GM21576 (cell line): ENCODE measurements around the gene MCFD2.
A peak's percentile ranks its signal among the peaks of the same experiment; 100 is the strongest.

Source experiments
- ATAC-seq: cut with Tn5 transposase; IDR thresholded peaks from one replicate; pipeline ENCODE4 v1.9.1; 2021; ENCODE audit warnings: mild to moderate bottlenecking, moderate library complexity; ENCODE audit not compliant: unreplicated experiment

MCFD2 gene

GRCh38 chr2:46939626-46940359 lies 24.2 kb upstream of the MCFD2 start:
- no peak for ATAC-seq

GRCh38 chr2:46937471-46937901 lies 21.9 kb upstream of the MCFD2 start:
- no peak for ATAC-seq

GRCh38 chr2:46936566-46936965 lies 21.0 kb upstream of the MCFD2 start:
- ATAC-seq, result no peak

DNA sequence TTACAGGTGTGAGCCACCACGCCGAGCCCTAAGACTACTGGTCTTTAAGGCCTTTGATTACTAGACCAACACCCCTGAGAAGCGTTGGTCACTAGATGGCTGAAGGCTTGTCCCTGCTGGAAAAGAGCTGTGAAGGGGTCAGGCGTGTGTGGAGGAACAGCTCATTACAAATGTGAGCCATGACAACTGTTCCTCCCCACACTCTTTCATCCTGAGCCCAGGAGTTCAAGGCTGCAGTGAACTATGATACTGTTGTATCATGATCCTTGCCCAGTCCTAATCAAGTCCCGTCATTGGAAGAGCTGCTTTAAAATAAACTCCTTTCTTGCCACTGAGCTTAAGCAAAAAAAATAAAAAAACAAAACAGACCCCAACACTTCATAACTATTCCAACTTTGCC lies 19.5 kb upstream of the MCFD2 start:
- ATAC-seq, result no peak

DNA sequence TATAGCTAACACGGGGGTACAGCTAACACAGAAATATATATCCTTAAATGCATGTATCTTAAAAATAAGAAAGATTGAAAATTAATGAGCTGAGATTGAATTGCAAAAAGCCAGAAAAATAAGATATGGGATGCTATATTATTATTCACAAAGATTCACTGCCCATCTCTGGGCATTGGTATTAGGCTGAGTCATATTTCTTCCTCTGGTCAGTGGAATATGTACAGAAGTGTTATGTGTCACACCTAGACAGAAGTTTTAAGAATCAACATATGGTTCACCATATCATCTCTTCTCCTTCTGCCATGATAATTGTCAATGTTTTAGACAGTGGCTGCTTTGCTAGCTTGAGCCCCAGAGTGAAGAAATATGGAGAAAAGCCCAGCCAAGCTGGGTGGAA lies 14.0 kb upstream of the MCFD2 start:
- no peak for ATAC-seq

DNA sequence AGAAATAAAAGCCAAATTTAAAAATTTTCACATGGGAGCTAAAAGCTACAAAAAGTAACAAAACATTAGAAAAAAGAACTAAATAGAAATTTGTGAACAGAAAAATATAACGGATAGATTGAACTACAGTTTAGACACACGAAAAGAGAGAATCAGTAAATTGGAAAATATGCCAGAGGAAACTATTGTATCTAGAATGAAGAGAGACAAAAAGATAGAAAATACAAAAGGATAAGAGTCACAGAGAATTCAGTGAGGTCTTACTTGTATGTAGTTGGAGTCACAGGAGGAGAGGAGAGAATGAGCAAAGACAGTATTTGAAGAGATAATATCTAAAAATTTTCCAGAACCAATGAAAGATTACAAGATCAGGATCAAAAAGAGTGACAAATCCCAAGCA lies 11.3 kb upstream of the MCFD2 start:
- ATAC-seq, result no peak

GRCh38 chr2:46925474-46926351 lies 10.1 kb upstream of the MCFD2 start:
- ATAC-seq, result no peak

DNA sequence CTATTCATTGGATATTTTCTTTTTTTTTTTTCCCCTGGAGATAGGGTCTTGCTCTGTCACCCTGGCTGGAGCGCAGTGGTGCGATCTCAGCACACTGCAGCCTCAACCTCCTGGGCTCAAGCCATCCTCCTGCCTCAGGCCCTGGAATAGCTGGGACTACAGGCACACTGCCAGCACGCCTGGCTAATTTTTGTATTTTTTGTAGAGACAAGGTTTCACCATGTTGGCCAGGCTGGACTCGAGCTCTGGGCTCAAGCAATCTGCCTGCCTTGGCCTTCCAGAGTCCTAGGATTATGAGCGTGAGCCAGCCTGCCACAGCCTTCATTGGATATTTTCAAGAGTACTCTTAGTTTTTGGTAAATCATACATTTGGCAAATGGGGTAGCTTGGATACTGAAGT lies 9.0 kb upstream of the MCFD2 start:
- no peak for ATAC-seq

GRCh38 chr2:46924038-46924437 lies 8.4 kb upstream of the MCFD2 start:
- ATAC-seq, result no peak

DNA sequence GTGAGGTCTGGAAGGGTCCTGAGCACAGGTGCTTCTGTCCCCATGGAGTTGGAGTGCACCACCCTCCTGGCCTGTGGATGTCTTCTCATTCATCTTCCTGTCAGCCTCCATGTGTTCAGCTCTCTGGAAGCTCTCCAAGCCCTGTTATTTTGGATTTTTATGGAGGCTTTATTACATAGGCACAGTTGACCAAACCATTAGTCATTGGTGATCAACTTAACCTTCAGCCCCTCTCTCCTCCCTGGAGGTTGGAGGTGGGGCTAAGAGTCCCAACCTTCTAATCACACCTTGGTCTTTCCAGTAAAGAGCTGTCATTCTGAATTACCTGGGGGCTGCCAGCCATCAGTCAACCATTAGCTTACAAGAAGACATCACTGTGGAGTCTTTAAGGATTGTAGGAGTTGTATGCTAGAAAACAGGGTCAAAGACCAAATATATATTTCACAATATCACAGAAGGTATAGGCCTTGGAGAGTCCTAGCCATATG lies 7.5 kb upstream of the MCFD2 start:
- ATAC-seq, result no peak

DNA sequence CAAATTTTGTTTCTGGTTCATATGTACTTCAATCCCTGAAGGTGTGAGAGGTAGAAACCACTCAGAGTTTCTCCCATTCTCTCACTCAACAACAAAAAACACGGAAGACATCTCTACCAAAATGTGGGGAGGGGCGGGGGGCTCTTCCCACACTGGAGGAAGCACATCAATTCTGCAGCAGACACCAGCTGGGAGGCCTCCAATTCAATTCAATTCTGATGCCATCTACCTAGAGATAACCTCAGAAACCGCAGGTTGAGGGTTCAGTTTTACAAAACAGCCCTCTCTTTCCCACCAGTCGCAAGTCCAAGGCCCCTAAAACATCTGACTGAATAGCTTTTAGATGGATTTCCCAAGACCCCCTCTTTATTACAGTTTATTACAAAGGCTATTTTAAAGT lies 7.0 kb upstream of the MCFD2 start:
- ATAC-seq, result no peak

DNA sequence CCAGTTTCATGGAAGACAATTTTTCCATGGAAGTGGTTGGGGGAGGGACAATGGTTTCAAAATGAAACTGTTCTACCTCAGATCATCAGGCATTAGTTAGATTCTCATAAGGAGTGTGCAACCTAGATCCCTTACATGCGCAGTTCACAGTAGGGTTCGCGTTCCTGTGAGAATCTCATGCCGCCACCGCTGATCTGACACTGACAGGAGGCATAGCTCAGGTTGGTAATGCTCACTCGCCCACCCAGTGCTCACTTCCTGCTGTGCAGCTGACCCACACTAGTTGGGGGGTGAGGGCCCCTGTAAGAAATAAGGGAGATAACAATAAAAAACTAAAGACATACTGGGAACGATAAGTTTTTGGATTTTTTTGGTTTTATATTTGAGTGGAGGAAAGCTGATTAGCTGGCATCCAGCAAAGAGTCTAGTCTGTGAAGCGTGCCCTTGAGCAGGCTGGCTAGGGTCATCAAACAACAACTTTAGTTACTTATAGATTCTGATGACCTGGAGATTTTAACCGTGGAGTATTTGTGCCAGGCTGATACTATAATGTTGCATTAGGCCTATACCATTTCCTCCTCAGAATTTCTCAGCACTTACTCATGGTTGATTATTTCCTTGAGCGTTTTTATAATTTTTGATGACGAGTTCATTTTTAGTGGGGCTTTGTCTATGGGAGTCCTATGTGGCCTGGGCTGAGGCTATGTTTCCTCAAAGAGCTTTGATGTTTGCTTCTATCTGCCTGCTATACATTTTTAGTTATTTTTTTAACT lies 6.3 kb upstream of the MCFD2 start:
- no peak for ATAC-seq

GRCh38 chr2:46917628-46918027 lies 2.0 kb upstream of the MCFD2 start:
- no peak for ATAC-seq

- peak; percentile 83 for ATAC-seq
These were observed 415 bp upstream of the MCFD2 start for GRCh38 chr2:46915811-46916630.

GRCh38 chr2:46914578-46915230 lies 902 bp downstream of the MCFD2 start:
- ATAC-seq, result no peak

DNA sequence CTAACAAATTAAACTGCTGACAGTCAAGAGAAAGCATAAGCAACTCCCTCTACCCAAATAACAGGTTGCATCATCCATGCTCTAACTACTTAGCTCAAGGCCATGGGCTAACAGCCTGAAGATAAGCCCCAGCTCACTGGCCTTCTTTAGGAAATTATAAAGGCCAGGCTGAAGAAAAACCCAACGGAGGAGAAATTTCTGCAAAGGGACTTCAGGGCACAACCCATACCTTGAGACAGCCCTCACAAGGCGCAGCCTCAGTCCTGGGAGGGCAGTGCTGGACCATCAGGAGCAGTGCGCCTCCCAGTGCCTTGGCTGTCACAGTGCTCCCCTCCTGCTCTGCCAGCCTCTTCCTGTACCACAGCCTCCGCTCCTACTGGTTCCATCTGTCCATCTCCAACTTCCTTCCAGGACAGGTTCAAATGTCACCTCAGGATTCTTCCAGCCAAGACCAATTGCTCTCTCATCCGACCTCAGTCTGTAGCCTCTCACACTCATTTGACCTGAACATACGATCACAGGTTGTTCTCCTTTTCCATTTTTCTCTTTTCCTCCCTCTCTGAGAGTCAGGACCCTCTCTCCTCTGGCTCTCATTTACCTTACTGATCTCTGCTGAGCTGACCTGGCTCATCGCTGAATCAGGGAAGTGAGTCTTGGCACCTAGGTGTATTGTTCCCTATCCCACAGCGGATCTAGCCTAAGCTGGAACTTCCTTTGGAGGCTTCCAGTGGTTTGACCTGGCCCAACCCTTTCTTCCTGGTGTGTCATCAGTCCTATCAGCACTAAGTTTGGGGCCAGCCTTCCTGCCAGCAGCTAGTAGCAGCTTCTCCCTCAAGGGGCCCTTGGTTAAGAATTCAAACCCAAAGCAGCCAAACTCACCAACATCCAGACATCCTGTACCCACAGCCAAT lies 1.9 kb downstream of the MCFD2 start:
- ATAC-seq, result no peak

GRCh38 chr2:46909771-46910419 lies 5.7 kb downstream of the MCFD2 start:
- peak; percentile 82 for ATAC-seq

DNA sequence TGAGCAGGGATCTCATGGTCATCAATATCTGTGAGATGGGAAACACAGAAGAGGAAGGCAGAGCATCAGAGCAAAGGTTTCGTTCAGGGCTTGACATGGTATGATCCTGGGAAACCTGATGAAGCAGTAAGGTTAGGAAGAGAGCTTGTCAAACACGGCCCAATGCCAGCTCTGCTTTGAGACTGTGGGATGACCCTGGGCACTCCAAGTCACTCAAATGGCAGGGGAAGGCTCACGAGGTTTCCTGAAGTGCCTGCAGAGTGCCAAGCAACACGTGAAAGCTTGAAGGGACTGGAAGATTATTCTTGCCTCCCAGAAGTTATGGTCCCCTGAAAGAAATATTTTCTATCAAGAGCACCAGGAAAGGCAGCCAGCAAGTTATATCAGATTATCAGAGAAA lies 6.5 kb downstream of the MCFD2 start:
- no peak for ATAC-seq
